ENCODE data around the gene DHX40.
A peak's percentile ranks its signal among the peaks of the same experiment; 100 is the strongest.
"Not testable (repeated sequence)": the region's sequence is repeated elsewhere in the genome, so short reads cannot be mapped to it uniquely, and the experiment has no call there.

The DHX40 gene

DNA sequence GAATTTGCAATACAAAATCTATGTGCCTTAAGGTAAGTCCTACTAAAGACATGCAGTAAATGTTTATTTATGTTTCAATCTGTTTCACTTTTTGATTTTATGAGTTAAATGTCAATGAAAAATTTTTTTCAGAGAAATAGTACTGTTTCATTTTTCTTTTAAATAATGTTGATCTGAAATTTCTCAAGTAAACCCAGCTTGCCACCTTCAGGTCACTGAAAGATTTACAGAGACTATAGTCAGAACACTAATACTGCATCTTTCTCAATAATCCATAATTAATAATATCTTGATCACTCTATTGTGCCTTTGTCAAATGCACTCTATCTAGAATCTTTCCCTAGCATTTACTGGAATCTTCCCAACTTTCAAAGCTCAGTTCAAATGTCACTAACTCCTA lies 6.5 kb upstream of the DHX40 start:
- DNase-seq (ENCODE audit: low read depth in 3 of 3, low spot score in 1 of 3) = no peak

DNA sequence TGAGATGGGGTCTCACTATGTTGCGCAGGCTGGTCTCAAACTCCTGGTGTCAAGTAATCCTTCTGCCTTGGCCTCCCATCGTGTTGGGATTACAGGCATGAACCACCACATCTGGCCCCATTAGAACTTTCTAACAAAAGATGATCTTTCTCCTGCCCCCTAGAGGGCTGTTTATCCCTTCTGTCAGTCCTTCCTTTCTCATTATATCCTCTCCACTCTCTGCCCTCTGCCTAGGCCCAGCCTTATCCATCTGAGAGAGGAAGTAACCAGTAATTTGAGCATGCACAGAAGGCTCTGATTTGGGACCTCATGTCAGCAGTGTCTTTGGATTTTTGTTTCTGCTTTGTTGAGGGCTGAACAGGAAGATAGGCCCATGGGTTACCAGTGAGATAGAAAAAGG lies 4.4 kb upstream of the DHX40 start:
- DNase-seq (ENCODE audit: low read depth in 3 of 3, low spot score in 1 of 3) = no peak

DNA sequence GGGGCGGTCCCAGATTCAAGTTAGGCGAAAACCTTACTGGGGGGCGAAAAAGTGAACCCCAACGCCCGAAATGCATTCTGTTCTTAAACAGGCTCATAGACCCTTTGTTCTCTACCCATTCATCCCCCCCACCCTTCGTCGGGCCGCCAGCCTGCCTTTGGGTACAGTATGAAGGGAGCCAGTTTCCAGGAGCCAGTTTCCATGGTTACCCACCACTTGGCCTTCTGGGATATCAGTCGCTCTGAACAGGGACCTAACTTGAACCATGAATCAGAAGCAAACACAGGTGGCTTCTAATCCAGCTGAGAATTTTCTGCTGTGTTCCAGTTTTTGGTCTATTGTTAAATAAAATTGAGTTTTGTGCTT lies 532 bp downstream of the DHX40 start:
- DNase-seq (ENCODE audit: low read depth in 3 of 3, low spot score in 1 of 3) = peak; percentile 5 to 13 (median 11)

DNA sequence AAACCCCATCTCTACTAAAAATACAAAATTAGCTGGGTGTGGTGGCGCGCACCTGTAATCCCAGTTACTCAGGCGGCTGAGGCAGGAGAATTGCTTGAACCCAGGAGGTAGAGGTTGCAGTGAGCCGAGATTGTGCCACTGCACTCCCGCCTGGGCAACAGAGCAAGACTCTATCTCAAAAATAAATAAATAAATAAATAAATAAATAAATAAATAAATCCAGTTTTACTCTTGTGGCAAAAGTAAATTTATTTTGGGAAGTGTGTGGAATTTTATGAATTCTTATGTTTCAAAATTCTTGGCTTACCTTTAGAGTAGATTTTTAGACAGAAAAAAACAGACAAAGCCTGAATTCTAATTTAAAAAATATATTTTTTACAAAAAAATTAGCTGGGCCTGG lies 3.7 kb downstream of the DHX40 start:
- not testable (repeated sequence) for DNase-seq (ENCODE audit: low read depth in 3 of 3, low spot score in 1 of 3)

DNA sequence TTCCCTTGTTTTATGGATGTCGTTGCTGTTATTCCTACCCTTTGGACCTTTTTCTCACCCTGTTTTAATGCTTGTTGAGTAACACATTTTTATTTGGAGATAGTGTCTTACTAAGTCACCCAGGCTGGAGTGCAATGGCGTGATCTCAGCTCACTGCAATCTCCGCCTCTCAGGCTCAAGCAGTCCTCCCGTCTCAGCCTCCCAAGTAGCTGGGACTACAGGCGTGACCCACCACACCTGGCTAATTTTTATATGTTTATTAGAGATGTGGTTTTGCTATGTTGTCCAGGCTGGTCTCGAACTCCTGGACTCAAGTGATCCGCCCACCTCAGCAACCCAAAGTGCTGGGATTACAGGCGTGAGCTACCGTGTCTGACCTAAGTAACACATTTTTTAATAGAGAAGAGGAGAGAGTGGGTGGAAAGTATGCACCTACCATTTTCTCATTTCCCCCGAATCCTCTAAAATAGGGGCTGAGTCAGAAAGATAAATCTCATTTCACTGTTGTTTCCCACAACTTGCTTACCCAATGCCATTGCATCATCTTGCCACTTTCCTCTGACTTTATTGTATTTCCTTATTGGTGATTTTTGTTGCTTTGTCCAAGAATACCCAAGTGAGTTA lies 7.0 kb downstream of the DHX40 start:
- no peak for DNase-seq (ENCODE audit: low read depth in 3 of 3, low spot score in 1 of 3)

DNA sequence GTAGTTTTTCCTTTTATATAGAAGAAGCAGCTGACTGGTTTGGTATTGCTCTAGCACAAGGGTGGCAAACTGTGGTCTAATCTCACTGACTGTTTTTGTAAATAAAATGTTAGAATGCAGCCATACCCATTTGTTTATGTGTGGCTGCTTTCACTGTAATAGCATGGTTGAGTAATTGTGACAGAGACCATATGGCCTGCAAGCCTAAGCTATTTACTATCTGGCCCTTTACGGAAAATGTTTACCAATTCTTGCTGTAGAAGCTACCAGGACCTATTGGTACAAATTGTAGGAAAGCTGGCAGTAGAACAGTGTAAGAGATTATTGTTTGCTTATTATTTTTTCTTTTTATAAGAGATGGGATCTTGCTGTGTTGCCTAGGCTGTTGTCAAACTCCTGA lies 18.8 kb downstream of the DHX40 start:
- not testable (repeated sequence) for DNase-seq (ENCODE audit: low read depth in 3 of 3, low spot score in 1 of 3)

DNA sequence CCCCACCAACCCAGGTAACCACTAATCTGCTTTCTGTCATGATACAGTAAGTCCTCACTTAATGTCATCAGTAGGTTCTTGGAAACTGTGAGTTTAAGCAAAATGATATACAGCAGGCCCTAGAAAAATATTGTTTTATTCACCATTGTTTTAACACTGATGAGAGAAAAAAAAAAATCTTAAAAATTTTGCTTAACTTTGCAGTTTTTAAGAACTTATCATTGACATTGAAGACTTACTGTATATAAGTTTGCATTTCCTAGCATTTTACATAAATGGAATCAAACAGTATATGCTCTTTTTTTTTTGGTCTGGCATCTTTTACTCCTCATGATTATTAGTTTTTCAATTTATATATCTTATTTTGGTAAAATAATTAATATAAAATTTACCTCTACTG lies 34.8 kb downstream of the DHX40 start:
- no peak for DNase-seq (ENCODE audit: low read depth in 3 of 3, low spot score in 1 of 3)

DNA sequence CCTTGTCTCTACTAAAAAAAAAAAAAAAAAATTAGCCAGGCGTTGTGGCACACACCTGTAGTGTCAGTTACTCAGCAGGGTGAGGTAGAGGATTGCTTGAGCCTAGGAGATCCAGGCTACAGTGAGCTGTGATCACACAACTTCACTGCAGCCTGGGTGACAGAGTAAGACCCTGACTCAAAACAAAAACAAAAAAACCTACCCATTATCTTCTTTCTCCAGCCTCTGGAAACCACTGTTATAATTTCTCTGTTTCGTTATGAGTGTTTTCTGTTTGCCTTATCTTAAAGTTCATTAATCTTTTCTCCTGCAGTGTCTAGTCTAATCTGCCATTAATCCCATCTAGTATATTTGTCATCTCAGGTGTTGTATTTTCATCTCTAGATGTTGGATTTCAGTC lies 35.7 kb downstream of the DHX40 start:
- DNase-seq (ENCODE audit: low read depth in 3 of 3, low spot score in 1 of 3) = no peak

DNA sequence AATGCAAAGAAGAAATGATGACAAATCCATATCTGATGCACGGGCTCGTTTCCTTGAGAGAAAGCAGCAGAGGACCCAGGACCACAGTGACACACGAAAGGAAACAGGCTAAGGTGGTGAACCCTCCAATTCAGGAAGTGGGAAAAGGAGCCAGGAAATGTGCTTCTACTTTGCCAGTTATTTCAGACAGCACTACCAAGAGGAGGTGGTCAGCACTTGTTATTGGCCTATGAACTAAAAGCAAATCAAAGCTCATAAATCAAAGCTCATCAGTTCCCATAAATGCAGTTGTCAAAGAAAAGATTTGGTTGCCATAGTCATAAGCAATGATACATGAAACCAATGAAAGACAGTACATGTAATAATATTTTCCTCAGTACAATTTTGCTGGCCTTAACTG lies 41.7 kb downstream of the DHX40 start:
- DNase-seq (ENCODE audit: low read depth in 3 of 3, low spot score in 1 of 3) = no peak

DNA sequence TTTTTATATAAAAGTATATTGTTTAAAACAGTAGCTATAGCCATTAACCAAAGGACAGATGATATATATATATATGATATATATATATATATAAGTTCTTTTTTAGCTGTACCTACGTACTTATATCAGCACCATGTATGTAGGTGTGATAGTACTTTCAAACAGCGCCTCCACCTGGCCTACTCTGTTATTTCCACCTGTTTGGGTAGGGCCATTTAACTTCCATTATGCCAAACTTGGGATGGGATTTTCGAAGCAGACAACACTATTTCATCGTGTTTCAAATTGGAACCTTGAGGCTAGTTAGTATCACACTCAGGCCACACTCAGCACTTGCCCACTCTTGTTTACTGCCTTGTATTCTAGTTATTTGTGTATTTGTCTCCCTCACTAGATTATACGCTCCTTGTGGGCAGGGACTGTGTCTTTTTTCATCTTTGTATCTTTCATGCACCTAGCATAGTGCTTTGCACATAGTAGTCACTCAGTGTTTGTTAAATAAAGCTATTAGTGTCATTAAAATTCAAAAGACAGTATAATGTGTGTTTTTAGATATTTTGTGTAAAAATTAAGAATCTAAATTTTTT lies 42.5 kb downstream of the DHX40 start:
- DNase-seq (ENCODE audit: low read depth in 3 of 3, low spot score in 1 of 3) = no peak

DNA sequence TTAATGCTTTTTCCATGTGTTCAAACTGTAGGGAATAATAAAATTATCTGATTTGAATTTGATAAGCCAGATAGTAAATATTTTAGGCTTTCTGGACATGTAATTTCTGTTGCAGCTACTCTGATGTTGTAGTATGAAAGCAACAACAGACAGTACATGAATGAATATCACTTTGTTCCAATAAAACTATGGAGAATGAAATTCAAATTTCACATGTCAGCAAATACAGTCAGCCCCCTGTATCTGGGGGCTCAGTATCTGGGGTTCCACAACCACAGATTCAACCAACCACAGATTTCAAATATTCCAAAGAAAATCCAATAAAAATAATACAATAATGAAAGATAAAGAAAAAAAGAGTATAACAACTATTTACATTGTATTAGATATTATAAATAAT lies 46.1 kb downstream of the DHX40 start:
- no peak for DNase-seq (ENCODE audit: low read depth in 3 of 3, low spot score in 1 of 3)

DNA sequence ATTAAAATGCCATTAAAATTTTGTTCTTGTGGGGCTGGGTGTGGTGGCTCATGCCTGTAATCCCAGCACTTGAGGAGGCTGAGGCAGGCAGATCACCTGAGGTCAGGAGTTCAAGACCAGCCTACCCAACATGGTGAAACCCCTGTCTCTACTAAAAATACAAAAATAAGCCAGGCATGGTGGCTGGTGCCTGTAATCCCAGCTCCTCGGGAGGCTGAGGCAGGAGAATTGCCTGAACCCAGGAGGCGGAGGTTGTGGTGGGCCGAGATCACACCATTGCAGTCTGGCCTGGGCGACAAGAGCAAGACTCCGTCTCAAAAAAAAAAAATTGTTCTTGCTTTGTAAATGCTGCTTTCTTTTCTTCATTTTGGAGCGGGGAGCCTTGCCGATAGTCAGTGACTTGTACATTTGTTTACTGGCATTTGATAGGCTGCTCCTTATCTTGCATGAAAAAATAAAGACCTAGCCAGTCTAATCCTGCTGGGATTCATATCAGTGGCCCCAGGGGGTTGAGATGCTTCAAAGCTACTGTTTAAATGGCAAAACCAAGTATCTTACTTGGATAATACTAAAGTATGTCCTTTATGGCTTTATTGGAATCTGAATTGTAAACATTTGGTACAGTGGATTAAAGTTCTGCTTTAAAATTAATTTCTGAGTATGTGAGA lies 51.0 kb downstream of the DHX40 start:
- DNase-seq (ENCODE audit: low read depth in 3 of 3, low spot score in 1 of 3) = no peak

DNA sequence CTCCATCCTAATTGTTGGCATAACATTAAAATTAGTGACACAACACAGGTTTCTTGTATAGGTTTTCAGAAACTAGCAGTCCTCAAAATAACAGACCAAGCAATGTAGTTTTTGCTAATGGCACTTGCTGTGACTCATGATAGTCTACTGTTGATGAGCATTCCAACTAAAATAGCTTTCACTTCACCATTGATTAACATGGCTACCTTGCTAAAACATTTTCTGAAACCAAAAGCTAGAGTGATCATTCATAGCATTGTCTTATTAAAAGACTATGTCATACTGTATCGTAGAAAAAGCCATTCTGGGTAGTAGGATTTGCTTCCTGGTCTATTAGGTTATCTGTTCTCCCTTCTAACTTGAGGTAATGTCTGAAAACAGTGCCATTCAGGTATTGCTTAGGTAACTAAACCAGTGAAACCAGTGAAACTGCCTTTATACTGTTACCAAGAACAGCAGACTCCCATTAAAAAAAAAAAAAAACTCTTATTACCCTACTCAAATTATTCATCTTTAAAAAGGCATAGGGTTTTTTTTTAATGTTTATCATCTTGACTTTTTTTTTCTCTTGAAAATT lies 51.8 kb downstream of the DHX40 start:
- DNase-seq (ENCODE audit: low read depth in 3 of 3, low spot score in 1 of 3) = no peak

DNA sequence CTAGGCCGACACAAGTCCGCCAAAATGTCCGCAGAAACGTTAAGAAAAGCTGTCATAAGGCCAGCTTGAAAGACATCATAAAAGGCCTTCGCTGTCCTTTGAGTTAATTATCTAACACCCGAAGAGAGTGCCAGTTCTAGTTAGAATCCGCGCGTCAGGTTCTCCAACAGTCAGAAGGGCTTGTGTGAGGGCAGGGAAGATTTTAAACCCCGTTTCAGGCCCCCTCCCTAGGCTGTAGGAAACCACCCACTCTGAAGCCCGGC lies 53.6 kb downstream of the DHX40 start:
- no peak for DNase-seq (ENCODE audit: low read depth in 3 of 3, low spot score in 1 of 3)

DNA sequence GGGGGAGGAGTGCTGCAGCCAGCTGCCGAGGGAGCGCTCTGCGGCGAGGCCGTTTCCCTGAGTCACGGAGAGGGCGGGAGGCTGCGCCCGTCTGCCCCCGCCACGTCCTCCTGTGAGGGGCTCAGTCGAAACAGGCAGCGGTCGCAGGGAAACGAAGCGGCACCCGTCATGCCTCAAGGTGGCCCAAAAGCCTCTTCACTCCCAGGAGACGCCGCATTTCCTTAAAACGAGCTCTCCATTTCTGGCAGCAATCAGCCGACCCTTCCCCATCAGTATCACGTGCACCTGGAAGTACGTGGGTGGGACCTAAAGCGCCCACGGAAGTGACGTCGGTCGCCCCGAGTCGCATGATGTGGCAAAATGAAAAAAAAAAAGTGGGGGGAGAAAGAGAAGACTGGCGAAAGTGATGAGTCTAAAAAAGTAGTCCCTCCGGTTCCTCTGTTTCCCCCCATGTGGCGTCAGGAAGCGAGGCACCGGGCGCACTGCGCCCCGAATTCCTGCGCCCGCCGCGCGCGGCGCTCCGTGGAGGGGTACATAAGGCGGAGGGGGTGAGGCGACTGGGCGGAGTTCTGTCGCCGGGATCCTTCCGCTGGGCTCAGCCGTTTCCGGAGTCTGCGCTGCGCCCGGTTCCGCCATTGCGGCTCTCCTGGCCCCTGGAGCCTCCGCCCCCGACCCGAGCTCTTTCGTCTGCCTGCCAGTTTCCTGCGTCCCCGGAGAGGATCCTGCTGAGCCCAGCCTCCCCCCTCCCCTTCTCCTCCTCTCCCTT lies 54.1 kb downstream of the DHX40 start, which contains the start of gene CLTC:
Gene CLTC, plus strand, starts transcription at position 598 of the 766 bp plus-strand sequence. CDS start 237 bp downstream, outside the sequence.
- DNase-seq (ENCODE audit: low read depth in 3 of 3, low spot score in 1 of 3) = peak; percentile 80 to 84 (median 81)

DNA sequence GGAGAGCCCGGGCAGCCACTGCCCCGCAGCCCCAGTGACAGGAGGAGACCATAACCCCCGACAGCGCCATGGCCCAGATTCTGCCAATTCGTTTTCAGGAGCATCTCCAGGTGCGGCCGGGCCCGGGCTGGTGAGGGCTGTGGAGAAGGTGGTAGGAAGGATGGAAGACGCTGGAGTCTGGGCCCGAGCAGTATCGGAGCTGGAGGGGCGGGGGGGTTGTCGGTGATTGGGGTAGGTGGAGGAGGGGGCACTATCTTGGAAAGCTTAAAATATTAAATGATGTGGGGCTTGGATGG lies 54.6 kb downstream of the DHX40 start:
- no peak for DNase-seq (ENCODE audit: low read depth in 3 of 3, low spot score in 1 of 3)

DNA sequence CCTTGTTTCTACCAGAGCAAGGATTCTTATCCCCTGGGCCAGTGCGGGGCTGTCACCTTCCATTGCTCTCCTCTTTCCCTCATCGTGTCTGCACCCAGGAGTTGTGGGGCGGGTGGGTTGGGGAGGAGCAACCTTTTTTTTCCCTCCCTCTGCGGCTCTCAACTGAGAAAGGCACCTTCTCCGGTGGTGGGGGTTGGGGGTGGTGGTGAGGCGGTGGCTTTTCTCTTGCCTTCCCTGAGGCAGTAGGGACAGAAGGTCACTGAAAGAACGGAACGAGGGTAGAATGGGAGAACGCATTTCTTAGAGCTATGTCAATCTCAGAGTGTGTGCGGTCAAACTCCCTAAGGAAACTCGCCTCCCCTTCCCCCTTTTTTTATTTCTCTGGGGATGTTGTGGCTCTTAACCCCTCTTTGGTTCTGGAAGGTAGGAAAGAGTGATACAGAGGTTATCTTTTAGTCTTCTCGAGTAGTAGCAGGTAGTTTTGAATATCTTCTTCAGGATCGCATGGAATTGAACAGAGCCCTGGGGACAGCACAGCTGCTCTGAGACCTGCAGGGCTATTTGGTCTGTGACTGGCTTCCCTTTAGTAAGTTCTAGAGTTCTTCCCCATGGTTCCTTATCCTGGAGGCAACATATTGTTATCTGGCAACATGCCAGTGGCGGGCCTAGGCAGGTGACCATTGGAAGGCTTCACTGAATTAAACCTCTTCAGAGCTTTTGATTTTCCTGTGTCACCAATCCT lies 55.3 kb downstream of the DHX40 start:
- peak in 2 of 3 donors; percentile 12 to 18 for DNase-seq (ENCODE audit: low read depth in 3 of 3, low spot score in 1 of 3)

DNA sequence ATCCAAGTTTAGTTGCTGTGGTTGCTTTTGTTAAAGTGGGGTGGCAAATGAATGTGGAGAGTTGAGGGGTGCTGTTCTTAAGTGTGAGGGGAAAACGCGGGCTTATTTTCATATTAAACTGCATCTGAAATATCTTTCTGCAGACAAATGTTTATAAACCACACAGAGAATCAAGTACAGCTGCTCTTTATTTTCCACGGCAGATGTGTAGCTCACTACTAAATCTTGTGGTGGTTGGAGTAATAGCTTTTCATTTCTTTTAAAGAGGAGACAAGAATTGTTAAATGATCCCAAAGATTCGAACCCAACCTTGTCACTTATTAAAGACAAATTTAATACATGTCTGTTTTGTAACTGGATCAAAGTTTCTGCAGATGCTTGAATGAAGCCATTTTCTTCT lies 56.4 kb downstream of the DHX40 start:
- DNase-seq (ENCODE audit: low read depth in 3 of 3, low spot score in 1 of 3) = no peak

DNA sequence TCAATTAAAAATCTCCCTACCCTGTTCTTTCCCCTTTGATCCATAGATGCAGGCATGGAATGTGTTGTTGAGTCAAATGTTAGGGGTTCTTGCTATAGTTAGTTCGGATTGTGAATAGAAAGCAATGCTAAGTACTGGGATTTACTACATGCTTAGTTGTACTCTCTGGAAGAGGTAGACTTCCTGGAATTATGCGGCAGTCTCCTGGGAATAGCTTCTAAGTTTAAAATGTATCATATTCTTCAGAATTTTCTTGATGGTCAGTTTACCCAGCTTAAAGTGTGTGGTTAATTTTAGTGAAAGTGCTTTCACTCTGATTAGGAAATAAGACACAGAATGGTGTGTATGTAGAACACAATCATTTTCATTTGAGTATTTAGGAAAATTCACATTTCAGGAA lies 57.7 kb downstream of the DHX40 start:
- DNase-seq (ENCODE audit: low read depth in 3 of 3, low spot score in 1 of 3) = no peak

DNA sequence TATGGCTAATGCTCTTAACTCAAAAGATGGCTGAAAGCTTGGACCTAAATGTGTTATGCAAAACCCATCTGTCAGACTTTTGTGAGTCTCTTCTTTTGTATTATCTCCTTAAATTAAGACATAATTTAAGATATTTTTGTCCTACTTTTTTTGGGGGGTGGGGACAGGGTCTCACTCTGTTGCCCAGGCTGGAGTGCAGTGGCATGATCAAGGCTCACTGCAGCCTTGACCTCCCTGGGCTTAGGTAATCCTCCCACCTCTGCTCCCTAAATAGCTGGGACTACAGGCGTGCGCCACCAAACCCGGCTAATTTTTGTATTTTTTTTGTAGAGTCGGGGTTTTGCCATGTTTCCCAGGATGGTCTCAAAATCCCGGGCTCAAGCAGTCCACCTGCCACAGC lies 61.3 kb downstream of the DHX40 start:
- no peak for DNase-seq (ENCODE audit: low read depth in 3 of 3, low spot score in 1 of 3)

DNA sequence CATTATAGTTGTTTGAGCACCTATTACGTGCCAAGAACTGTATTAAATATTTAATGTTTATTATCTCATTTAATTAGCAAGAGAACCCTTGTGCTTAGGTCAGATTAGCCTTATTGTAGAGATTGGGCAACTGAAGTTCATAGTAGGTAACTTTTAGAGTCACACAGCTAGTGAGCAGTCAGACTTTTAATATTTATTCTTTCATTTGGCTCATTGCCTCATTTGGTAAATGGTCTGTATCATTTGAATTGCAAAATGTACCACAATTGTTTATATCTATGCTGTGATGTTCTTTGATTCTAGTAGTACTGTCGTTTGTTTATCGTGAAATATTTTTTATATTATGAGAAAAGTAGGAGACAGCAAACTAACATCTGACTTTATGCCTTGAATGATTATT lies 61.9 kb downstream of the DHX40 start:
- DNase-seq (ENCODE audit: low read depth in 3 of 3, low spot score in 1 of 3) = no peak

All from stimulated activated CD4-positive, alpha-beta T cell treated with anti-CD3 and anti-CD28 coated beads, TNF-alpha, amount 100 ng/mL, for 1 hour (primary cell).